Fibroblast of villous mesenchyme (primary cell): ENCODE measurements around the gene TMEM151A. TPM values are rescaled to one million over a fixed set of nuclear protein-coding genes. Genes with fewer than 3 reads are reported as not detected.

Experiments
- DNase-seq: peaks from one replicate; pipeline ENCODE4 v3.0.0-alpha.2; 2010; ENCODE audit warnings: low read depth
- H3K4me3 ChIP-seq: 2 replicates; pipeline ENCODE4 v1.5.1; 2011; ENCODE audit warnings: low read depth, mild to moderate bottlenecking, low read length
- CTCF ChIP-seq: IDR thresholded peaks from 2 replicates; pipeline ENCODE4 v1.5.1; 2012; ENCODE audit warnings: low read depth, mild to moderate bottlenecking, low read length; ENCODE audit not compliant: insufficient read depth
- total RNA-seq: library from RNA; depleted of rRNA; stranded (reverse); fragments of >200 nt; gene quantifications from 2 replicates; pipeline ENCODE4 v1.2.3, GENCODE V29; 2012

The TMEM151A gene
- total RNA-seq, 1 donor: under 0.01 TPM

GRCh38 chr11:66288671-66289547, 2.8 kb upstream of the TMEM151A start, which contains the start of gene YIF1A:
Gene YIF1A (minus strand): TSS chr11:66289143. CDS start chr11:66288985, 158 bp downstream.
- peak; percentile 100 for DNase-seq
- H3K4me3 ChIP-seq: peak within 1 kb of the TSS; percentile 90
- no peak for TF ChIP-seq CTCF

- peak overlapping the region; percentile 90 for H3K4me3 ChIP-seq
- DNase-seq: no peak
- no peak for TF ChIP-seq CTCF
Measured at GRCh38 chr11:66289548-66290329, 2.0 kb upstream of the TMEM151A start.

GRCh38 chr11:66290330-66290621, 1.4 kb upstream of the TMEM151A start:
- no peak for DNase-seq
- no peak overlapping the region for H3K4me3 ChIP-seq
- no peak for TF ChIP-seq CTCF

GRCh38 chr11:66291303-66291705, 390 bp upstream of the TMEM151A start:
- DNase-seq: no peak
- no peak overlapping the region for H3K4me3 ChIP-seq
- TF ChIP-seq CTCF: no peak

- H3K4me3 ChIP-seq: no peak overlapping the region
- no peak for TF ChIP-seq CTCF
- no peak for DNase-seq
Measured at GRCh38 chr11:66292543-66293332, 1.0 kb downstream of the TMEM151A start.

GRCh38 chr11:66293352-66293751, 1.7 kb downstream of the TMEM151A start:
- TF ChIP-seq CTCF: no peak

More at GRCh38 chr11:66293352-66293751, 1.7 kb downstream of the TMEM151A start:
- no peak overlapping the region for H3K4me3 ChIP-seq
- no peak for DNase-seq
